GM23248 (cell line): Measurements from ENCODE around the gene ALG9. TPM values are rescaled to one million over a fixed set of nuclear protein-coding genes. Genes with fewer than 3 reads are reported as not detected.

Experiments used
- DNase-seq: peaks from one replicate; pipeline ENCODE4 v3.0.0-alpha.2; 2015
- H2AFZ ChIP-seq: fragments of 200-600 bp; sonication (generic); 2 replicates; pipeline ENCODE4 v1.6.1; 2016; ENCODE audit warnings: antibody characterized with exemption
- H3F3A ChIP-seq: fragments of 200-600 bp; sonication (generic); 2 replicates; pipeline ENCODE4 v1.6.1; 2016; ENCODE audit warnings: mild to moderate bottlenecking, antibody characterized with exemption, mixed run types; ENCODE audit not compliant: insufficient read depth
- H3K27ac ChIP-seq: fragments of 200-600 bp; sonication (generic); 2 replicates; pipeline ENCODE4 v1.5.1; 2016; ENCODE audit warnings: mild to moderate bottlenecking
- H3K27me3 ChIP-seq: fragments of 200-600 bp; sonication (generic); replicated peaks from 2 replicates; pipeline ENCODE4 v1.6.1; 2016; ENCODE audit warnings: mild to moderate bottlenecking; ENCODE audit not compliant: insufficient read depth
- H3K36me3 ChIP-seq: fragments of 200-600 bp; sonication (generic); 2 replicates; pipeline ENCODE4 v1.6.1; 2016; ENCODE audit warnings: low read depth, mild to moderate bottlenecking
- H3K4me1 ChIP-seq: fragments of 200-600 bp; sonication (generic); 2 replicates; pipeline ENCODE4 v1.6.1; 2016; ENCODE audit warnings: mild to moderate bottlenecking; ENCODE audit not compliant: insufficient read depth
- H3K4me2 ChIP-seq: fragments of 200-600 bp; sonication (generic); one replicate; pipeline ENCODE4 v1.6.1; 2016; ENCODE audit warnings: mild to moderate bottlenecking; ENCODE audit not compliant: unreplicated experiment
- H3K4me3 ChIP-seq: fragments of 200-600 bp; sonication (generic); 2 replicates; pipeline ENCODE4 v1.5.1; 2016; ENCODE audit warnings: mild to moderate bottlenecking
- H3K79me2 ChIP-seq: fragments of 200-600 bp; sonication (generic); 2 replicates; pipeline ENCODE4 v1.6.1; 2016; ENCODE audit warnings: mild to moderate bottlenecking; ENCODE audit not compliant: insufficient read depth
- H3K9ac ChIP-seq: fragments of 200-600 bp; sonication (generic); 2 replicates; pipeline ENCODE4 v1.6.1; 2016; ENCODE audit warnings: mild to moderate bottlenecking
- H3K9me2 ChIP-seq: fragments of 200-600 bp; sonication (generic); 2 replicates; pipeline ENCODE4 v1.6.1; 2016; ENCODE audit warnings: mixed run types, mild to moderate bottlenecking, moderate library complexity; ENCODE audit not compliant: insufficient read depth
- H3K9me3 ChIP-seq: fragments of 200-600 bp; sonication (generic); one replicate; pipeline ENCODE4 v1.6.1; 2017; ENCODE audit warnings: low read depth
- H4K20me1 ChIP-seq: fragments of 200-600 bp; sonication (generic); 2 replicates; pipeline ENCODE4 v1.6.0; 2016; ENCODE audit not compliant: insufficient read depth
- EZH2 ChIP-seq: fragments of 200-600 bp; sonication (generic); IDR thresholded peaks from 2 replicates; pipeline ENCODE4 v1.6.1; 2018; ENCODE audit warnings: antibody characterized with exemption, mild to moderate bottlenecking; ENCODE audit not compliant: insufficient read depth, poor library complexity, severe bottlenecking
- EZH2phosphoT487 ChIP-seq: fragments of 200-600 bp; sonication (generic); IDR thresholded peaks from 2 replicates; pipeline ENCODE4 v1.6.1; 2018; ENCODE audit warnings: antibody characterized with exemption, moderate library complexity, mild to moderate bottlenecking, low read depth; ENCODE audit not compliant: insufficient read depth
- WGBS, 2 experiments: methylation state at CpG; one replicate each; pipeline ENCODE4 v1.1.6; 2015 to 2017; ENCODE audit warnings: low lambda C conversion rate in 2 of 2, low coverage in 1 of 2; ENCODE audit errors: missing lambda C conversion rate in 2 of 2; 5-methylcytosine and 5-hydroxymethylcytosine counted together
- in situ Hi-C: fragments of 300-500 bp; cut with MboI; formaldehyde crosslinking; loops from 2 replicates; pipeline ENCODE4 v1.15.0; 2020
- polyA plus RNA-seq: library from polyadenylated mRNA; unstranded; fragments of >200 nt; fragmentation: Nextera tagmentation; extraction: Ambion mirVana; gene quantifications from 2 replicates; pipeline ENCODE4 v1.2.1, GENCODE V29; 2016
- total RNA-seq: library from RNA; depleted of rRNA; stranded (reverse); fragments of >200 nt; shearing (Covaris generic); gene quantifications from 2 replicates; pipeline ENCODE4 v1.2.3, GENCODE V29; 2014

The ALG9 gene
- total and polyA plus RNA-seq, 2 experiments from 2014 or later: 24.5 to 36.3 TPM

GRCh38 chr11:111913031-111913861, 41.9 kb upstream of the ALG9 start:
- in situ Hi-C loops: no loop called here
- peak overlapping the region; percentile 65 for H3K4me3 ChIP-seq

GRCh38 chr11:111912535-111912934, 41.2 kb upstream of the ALG9 start, which contains the start of gene HSPB2:
TSS of gene HSPB2 (plus strand) at chr11:111912734. CDS start at chr11:111912830, 96 bp downstream.
- no peaks in the 10 kb centered on the region for H3K27me3 ChIP-seq
- peak within 1 kb of the TSS; percentile 81 for H3K9ac ChIP-seq

More at GRCh38 chr11:111913031-111913861, 41.9 kb upstream of the ALG9 start:
- Histone ChIP-seq H3K79me2 (peaks cover 31% of the 10 kb centered on the region), H2AFZ (peak overlapping the region; percentile 59), H3K4me1 (peaks cover 38% of the 10 kb centered on the region), H3K9me2 (no peaks in the 10 kb centered on the region), H3K27ac (peak overlapping the region; percentile 95), H3K27me3 (no peaks in the 10 kb centered on the region), H3K36me3 (0 out of 2 replicates have a peak, but pooled peaks cover 6% of the 10 kb centered on the region), H3K9ac (peak overlapping the region; percentile 81), H3F3A (peaks cover 37% of the 10 kb centered on the region), H3K4me2 (peak overlapping the region; percentile 79), H3K9me3 (no peaks in the 10 kb centered on the region), H4K20me1 (no peaks in the 10 kb centered on the region)
- WGBS, 2 experiments: 18% methylated on average over 20 to 24 of the region's 24 CpGs
- no peak for TF ChIP-seq EZH2phosphoT487
- no peak for TF ChIP-seq EZH2
- DNase-seq: peak; percentile 53

DNA sequence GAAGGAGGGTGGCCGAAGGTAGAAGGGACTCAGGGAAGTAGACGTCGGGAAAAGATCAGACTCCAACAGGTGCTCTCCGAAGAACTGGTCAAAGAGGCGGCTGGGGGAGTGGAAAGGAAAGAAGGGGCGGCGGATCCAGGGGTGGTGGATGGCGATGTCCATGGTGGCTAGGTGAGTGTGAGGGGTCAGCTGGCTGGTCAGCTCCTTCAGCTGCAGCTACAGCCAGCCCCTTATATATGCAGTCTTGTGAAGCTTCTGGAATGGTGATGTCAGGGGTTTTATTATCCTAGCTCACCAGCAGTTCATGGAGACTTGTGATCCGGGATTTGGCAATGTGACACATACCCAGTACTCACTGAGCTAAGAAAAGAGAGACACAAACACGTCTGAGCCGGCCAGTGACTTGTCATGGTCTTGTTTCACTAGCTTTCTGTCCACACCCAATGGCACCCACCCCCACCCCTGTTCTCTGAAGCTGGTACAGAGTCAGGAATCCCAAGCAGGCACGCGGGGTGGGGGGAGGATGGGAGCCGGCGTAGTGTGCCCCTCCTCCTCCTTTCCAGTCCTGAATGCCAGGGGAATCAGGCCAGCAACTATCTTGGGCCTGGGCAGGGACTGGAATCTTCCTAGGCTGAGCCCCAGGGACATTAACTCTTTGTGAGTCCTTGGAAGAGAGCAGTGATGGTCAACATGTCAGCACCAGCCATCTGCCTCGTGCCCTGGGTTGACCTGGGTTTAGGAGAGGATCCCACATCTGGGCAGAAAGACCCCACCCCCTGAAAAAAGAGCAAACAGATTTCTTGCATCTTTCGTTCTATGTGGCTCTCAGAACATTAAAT, 40.4 kb upstream of the ALG9 start, which contains the start of gene CRYAB:
Gene CRYAB, minus strand, starts transcription at position 208 of the 839 bp plus-strand sequence. Its CDS starts 46 bp downstream, at position 162.
- H4K20me1 ChIP-seq: no peaks in the 10 kb centered on the region
- TF ChIP-seq EZH2 (no peak), EZH2phosphoT487 (0 out of 2 replicates have a peak, but pooled peaks have one; percentile 22)
- H3K36me3 ChIP-seq: 0 out of 2 replicates have a peak, but pooled peaks cover 6% of the 10 kb centered on the region
- peaks cover 38% of the 10 kb centered on the region for H3K4me1 ChIP-seq
- whole genome bisulfite sequencing, 2 experiments: 19 to 24% methylated on average over 13 to 17 of the region's 17 CpGs
- peak within 1 kb of the TSS; percentile 95 for H3K27ac ChIP-seq
- no peaks in the 10 kb centered on the region for H3K27me3 ChIP-seq
- peak within 1 kb of the TSS; percentile 65 for H3K4me3 ChIP-seq
- H3K4me2 ChIP-seq: peak within 1 kb of the TSS; percentile 79
- in situ Hi-C loops: no loop called here
- H3F3A ChIP-seq: peaks cover 43% of the 10 kb centered on the region
- peaks cover 31% of the 10 kb centered on the region for H3K79me2 ChIP-seq
- peak within 1 kb of the TSS; percentile 81 for H3K9ac ChIP-seq
- H2AFZ ChIP-seq: peak within 1 kb of the TSS; percentile 68
- no peaks in the 10 kb centered on the region for H3K9me3 ChIP-seq
- no peaks in the 10 kb centered on the region for H3K9me2 ChIP-seq
- DNase-seq: peak; percentile 98

More at GRCh38 chr11:111912535-111912934, 41.2 kb upstream of the ALG9 start, which contains the start of gene HSPB2:
- Histone ChIP-seq H3K79me2 (peaks cover 31% of the 10 kb centered on the region), H2AFZ (peak within 1 kb of the TSS; percentile 68), H3K9me3 (no peaks in the 10 kb centered on the region), H3K9me2 (no peaks in the 10 kb centered on the region), H3K4me3 (peak within 1 kb of the TSS; percentile 65), H3K36me3 (0 out of 2 replicates have a peak, but pooled peaks cover 6% of the 10 kb centered on the region), H3F3A (peaks cover 39% of the 10 kb centered on the region), H3K4me1 (peaks cover 38% of the 10 kb centered on the region), H3K27ac (peak within 1 kb of the TSS; percentile 95), H3K4me2 (peak within 1 kb of the TSS; percentile 79), H4K20me1 (no peaks in the 10 kb centered on the region)
- WGBS, 2 experiments: 2 to 20% methylated on average over 1 to 26 of the region's 26 CpGs
- peak; percentile 50 for DNase-seq
- in situ Hi-C loops: no loop called here
- no peak for TF ChIP-seq EZH2phosphoT487
- TF ChIP-seq EZH2: no peak
